ENCODE measurements around the gene ARF5.

Gene ARF5

DNA sequence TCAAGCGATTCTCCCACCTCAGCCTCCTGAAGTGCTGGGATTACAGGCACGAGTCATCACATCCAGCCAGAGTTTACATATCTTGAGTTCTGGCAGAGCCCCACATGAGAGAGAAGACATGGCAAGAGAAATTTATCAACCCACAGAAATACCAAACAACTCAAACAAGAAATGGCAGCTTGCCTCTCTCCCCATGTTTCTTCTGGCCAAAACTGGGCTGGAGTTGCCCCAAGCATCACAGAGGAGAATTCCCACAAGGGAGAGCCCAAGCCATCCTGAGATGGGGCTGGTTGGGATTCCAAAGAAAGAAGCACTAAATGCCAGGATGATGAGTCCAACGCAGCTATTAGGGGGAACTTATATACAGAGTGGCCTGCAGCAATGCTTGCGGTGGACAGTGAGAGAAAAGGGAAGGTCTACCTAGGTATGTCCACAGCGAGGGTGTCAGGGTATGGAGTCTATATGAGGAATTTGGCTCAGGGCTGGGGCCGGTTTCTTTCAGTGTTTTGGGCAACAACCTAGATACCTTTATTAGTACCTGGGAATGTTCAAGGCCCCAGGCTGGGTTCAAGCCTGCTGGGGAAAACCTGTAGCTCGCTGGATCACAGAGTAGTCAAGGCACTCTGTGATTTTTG lies 44.2 kb downstream of the ARF5 start:
- in situ Hi-C loops (cut with MboI; ENCODE audit: low sequenced_read_pairs), result no loop called here

DNA sequence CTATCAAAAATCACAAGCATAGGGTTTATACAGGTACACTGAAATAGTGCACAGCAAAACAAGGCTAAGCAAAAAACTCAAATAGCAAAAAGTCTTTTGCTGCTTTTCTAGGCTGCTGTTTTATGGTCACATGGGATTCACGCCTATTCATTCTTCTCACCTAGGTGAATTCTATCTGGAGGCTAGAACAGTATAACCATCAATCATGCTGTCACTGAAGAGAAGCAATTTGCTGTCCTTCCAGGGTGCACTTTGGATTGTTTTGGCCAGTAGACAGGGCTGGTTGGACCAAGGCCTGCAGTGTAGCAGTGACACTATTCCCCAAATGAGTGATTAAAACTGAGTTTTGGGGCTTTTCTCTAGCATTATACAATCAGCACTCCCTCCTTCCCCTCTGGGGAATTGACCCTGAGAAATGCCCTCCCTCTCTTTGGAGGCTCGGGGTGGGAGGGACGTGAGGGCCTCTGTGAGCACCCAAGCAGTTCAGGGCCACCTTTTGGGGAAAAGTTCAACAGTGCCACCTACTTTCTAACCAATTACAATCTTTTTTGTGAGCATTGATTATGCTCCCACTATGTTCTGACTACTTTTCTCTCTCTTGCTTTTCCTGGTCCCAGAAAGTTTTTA lies 47.6 kb downstream of the ARF5 start:
- in situ Hi-C loops (cut with MboI; ENCODE audit: low sequenced_read_pairs), result no loop called here

- in situ Hi-C loops (cut with MboI; ENCODE audit: low sequenced_read_pairs), result no loop called here
These were observed 50.0 kb downstream of the ARF5 start for GRCh38 chr7:127638197-127638596.
